Cardiac fibroblast (primary cell): ENCODE results near the gene VMP1.
A peak's percentile ranks its signal among the peaks of the same experiment; 100 is the strongest.
"Not testable (repeated sequence)": the region's sequence is repeated elsewhere in the genome, so short reads cannot be mapped to it uniquely, and the experiment has no call there.

Experiments used
- DNase-seq, 2 donors: peaks; one replicate each; pipeline versions ENCODE4 v3.0.0 to v3.0.0-alpha.2; 2010; ENCODE audit warnings: low read depth in 2 of 2
- H3K4me3 ChIP-seq, 2 donors: replicated peaks in 1 of 2; 1 replicate in 1 of 2; 2 replicates in 1 of 2; pipeline ENCODE4 v1.5.1; 2011; ENCODE audit warnings: low read depth in 2 of 2, low read length in 2 of 2, mild to moderate bottlenecking in 2 of 2, moderate library complexity in 1 of 2
- CTCF ChIP-seq: IDR thresholded peaks from one replicate; pipeline ENCODE4 v1.5.1; 2011; ENCODE audit warnings: low read depth, mild to moderate bottlenecking, low read length, inconsistent platforms

VMP1 gene

DNA sequence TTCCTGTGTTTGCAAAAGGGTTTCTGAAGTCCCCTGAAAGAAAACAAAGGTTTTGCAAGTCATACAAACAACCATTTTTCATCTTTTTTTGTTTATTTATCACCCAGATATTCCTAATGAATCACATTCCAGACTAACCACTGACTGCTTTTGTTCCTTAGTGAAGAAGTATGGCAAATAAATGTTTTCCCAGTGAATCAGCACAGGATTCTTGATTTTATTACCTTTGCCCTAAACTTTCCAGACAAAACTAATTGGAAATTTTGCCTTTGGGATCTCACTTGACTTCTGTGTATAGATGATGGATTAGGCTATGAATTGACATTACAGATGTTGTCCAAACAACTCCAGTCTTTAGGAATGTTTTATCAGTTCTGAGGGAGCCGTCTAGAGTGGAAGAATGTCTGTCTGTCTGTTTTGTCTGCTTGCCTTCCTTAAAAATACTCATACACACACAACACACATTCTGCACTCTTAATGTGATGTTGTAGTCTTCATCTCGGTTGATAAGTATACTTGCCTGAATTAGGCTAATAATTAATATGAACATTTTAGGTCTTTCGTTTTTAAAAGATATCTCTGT is 48.9 kb downstream of the VMP1 start:
- TF ChIP-seq CTCF: no peak
- H3K4me3 ChIP-seq: no peak overlapping the region
- peak; percentile 81 to 88 for DNase-seq

DNA sequence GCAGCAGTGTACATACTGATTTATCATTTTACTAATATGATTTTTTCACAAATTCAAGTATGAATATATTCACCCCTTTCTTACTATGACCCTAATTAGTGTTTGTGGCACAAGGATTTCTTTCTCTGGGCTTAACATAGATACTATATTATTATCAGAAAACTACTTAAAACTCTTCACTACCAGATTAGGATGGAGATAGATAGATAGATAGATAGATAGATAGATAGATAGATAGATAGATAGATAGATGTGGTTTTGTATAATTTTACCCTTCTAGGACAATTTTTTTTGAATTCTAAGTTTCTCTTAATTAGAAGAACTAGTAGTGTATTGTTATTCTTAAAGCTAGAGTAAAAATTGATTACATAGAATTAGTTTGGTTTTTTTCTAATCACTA is 49.6 kb downstream of the VMP1 start:
- no peak overlapping the region for H3K4me3 ChIP-seq
- TF ChIP-seq CTCF: no peak
- DNase-seq: no peak

- no peak overlapping the region for H3K4me3 ChIP-seq
- DNase-seq: no peak
- no peak for TF ChIP-seq CTCF
These were observed 50.0 kb downstream of the VMP1 start for GRCh38 chr17:59757470-59757869.

DNA sequence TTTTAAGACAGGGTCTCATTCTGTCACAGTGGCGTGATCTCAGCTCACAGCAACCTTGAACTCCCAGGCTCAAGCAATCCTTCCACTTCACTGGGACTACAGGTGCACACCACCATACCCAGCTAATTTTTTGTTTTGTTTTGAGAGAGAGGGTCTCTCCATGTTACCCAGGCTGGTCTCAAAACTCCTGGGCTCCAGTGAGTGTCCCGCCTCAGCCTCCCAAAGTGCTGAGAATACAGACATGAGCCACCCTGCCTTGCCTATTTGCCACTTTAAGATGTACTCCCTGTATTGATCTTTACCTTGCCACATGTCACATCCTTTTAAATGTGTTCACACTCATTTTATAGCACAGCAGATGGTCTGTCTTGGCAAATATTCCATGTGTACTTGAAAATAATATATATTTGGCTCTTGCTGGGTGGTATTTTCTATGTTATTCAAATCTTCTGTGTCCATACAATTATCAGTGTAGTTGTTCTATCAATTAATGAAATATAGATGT is 50.5 kb downstream of the VMP1 start:
- no peak overlapping the region for H3K4me3 ChIP-seq
- no peak for DNase-seq
- no peak for TF ChIP-seq CTCF

GRCh38 chr17:59758998-59759651 is 51.7 kb downstream of the VMP1 start:
- DNase-seq, H3K4me3 ChIP-seq: not testable (repeated sequence)

DNA sequence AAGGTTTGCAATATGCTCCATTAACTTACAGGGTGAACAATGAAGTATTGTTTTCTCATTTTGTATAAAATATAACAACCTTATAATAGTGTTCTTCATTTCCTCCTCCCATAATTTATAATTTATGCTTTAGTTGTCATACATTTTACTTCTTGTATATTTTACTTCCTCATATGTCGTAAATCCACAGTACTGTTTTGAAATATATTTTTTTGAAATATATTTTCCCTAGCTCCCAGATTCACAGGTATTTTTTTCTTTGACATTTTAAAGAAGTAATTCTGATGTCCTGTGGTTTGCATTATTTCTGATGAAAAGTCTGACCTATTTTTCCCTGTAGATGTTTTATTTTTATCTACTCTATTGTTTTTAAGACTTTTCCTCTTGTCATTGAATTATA is 52.7 kb downstream of the VMP1 start:
- DNase-seq: no peak
- TF ChIP-seq CTCF: no peak
- no peak overlapping the region for H3K4me3 ChIP-seq

- TF ChIP-seq CTCF: no peak
- peak; percentile 72 to 85 for DNase-seq
- no peak overlapping the region for H3K4me3 ChIP-seq
These were observed 54.1 kb downstream of the VMP1 start for GRCh38 chr17:59761385-59762048.
